Measurements from ENCODE around the gene MICAL3.
"Not testable (repeated sequence)": the region's sequence is repeated elsewhere in the genome, so short reads cannot be mapped to it uniquely, and the experiment has no call there.

The MICAL3 gene, protein sequence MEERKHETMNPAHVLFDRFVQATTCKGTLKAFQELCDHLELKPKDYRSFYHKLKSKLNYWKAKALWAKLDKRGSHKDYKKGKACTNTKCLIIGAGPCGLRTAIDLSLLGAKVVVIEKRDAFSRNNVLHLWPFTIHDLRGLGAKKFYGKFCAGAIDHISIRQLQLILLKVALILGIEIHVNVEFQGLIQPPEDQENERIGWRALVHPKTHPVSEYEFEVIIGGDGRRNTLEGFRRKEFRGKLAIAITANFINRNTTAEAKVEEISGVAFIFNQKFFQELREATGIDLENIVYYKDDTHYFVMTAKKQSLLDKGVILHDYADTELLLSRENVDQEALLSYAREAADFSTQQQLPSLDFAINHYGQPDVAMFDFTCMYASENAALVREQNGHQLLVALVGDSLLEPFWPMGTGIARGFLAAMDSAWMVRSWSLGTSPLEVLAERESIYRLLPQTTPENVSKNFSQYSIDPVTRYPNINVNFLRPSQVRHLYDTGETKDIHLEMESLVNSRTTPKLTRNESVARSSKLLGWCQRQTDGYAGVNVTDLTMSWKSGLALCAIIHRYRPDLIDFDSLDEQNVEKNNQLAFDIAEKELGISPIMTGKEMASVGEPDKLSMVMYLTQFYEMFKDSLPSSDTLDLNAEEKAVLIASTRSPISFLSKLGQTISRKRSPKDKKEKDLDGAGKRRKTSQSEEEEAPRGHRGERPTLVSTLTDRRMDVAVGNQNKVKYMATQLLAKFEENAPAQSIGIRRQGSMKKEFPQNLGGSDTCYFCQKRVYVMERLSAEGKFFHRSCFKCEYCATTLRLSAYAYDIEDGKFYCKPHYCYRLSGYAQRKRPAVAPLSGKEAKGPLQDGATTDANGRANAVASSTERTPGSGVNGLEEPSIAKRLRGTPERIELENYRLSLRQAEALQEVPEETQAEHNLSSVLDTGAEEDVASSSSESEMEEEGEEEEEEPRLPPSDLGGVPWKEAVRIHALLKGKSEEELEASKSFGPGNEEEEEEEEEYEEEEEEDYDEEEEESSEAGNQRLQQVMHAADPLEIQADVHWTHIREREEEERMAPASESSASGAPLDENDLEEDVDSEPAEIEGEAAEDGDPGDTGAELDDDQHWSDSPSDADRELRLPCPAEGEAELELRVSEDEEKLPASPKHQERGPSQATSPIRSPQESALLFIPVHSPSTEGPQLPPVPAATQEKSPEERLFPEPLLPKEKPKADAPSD (N-terminal part only)

DNA sequence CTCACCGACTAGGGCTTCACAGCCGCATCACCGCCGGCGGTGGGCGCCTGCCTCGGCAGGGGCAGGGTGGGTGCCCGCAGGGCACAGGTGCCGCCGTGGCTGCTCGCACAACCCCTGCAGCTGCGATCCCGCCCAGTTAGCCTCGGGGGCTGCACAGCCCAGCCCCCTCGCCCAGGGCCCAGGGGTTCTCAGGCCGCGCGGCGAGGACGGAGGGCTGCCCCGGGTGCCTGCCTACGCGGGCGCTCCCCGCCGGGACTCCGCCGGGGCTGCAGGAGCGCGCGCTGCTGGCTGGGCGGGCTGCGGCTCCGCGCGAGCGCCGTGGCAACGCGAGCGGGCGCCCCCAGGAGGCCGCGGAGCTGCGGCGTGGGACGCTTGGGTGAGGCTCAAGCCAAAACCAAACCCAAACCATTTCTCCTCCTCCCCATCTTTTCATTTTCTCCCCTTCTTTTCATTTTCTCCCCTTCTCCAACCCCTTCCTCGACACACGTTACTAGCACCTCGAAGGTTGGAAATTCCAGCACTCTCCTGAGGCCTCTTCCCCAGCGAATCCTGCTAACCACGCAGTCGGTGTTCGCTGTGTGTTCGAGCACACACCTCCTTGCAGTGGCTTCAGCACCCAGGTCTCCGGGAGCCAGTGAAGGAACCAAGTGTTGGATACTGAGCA is at the start of gene MICAL3:
Gene MICAL3 (minus strand): TSS at position 286 of the 664 bp plus-strand sequence. CDS start 117,749 bp downstream, outside the sequence.
- peak; percentile 29 to 56 for DNase-seq (ENCODE audit: low read depth in 1 of 2, low spot score in 1 of 2)

DNA sequence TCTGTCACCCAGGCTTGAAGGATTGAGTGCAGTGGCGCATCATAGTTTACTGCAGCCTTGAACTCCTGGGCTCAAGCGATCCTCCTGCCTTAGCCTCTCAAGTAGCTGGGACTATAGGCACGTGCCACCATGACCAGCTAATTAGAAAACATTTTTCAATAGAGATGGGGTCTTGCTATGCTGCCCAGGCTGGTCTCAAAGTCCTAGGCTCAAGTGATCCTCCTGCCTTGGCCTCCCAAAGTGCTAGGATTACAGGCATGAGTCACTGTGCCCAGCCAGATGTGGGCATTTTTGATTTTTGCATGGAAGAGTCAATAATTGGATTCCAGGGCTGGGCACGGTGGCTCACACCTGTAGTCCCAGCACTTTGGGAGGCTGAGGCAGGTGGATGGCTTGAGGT is 49.6 kb upstream of the MICAL3 start:
- DNase-seq (ENCODE audit: low read depth in 1 of 2, low spot score in 1 of 2) = not testable (repeated sequence)

- DNase-seq (ENCODE audit: low read depth in 1 of 2, low spot score in 1 of 2) = no peak
These were observed 49.1 kb upstream of the MICAL3 start for GRCh38 chr22:18073467-18073866.

GRCh38 chr22:18071968-18072310 is 47.6 kb upstream of the MICAL3 start:
- no peak for DNase-seq (ENCODE audit: low read depth in 1 of 2, low spot score in 1 of 2)

GRCh38 chr22:18071307-18071967 is 47.1 kb upstream of the MICAL3 start:
- not testable (repeated sequence) for DNase-seq (ENCODE audit: low read depth in 1 of 2, low spot score in 1 of 2)

DNA sequence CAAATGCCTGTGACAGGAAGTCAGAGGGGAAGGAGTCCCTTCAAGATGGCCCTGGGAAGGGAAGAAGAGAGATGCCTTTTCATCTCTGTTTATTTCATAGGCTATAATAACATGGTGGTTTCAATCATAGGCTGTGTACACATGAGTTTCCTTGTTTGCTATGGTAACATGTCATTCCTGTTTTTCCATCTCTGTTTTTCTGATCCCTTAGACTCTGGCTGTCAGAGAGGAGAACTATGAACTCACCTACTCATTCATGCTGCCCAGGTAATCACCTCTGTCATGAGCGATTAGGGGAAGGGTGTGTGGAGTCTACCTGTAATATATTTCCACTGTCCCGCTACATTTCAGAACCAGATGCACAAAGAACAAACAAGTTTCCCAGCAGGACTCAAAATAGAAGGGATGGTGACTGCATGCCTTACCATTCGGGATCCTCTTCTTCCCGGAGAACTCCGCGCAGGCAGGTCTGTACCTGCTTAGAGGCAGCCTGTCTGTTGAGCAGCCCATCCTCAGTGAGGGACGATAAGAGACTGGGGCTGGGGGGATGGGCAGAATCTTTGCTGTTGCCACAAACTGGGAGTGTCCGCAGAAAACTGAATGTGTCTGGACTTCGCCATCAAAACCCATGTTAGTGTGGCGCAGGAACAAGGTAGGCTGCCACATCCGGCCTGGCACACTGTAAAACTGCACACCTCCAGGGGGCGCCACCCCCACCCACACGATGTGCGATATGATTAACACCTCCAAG is 46.4 kb upstream of the MICAL3 start:
- no peak for DNase-seq (ENCODE audit: low read depth in 1 of 2, low spot score in 1 of 2)

DNA sequence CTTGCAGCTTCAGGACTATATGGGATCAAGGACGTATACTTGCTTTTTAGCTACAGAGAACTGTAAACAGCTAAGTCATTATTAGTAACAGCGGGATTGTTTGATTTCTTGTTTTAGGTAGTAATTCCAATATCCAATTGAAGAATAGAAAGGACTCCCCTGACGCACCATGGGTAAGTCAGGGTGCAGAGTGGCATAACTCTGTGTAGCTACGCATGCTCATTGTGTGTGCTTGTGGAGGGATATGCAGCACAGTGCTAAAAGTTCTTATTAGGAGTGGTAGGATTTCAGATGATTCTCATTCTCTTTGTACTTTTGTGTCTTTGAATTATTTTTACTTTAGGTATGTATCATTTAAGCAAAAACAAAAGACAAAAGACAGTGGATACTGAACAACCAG is 45.7 kb upstream of the MICAL3 start:
- no peak for DNase-seq (ENCODE audit: low read depth in 1 of 2, low spot score in 1 of 2)

- DNase-seq (ENCODE audit: low read depth in 1 of 2, low spot score in 1 of 2) = no peak
These were observed 44.7 kb upstream of the MICAL3 start for GRCh38 chr22:18069041-18069440.

GRCh38 chr22:18068381-18068988 is 44.1 kb upstream of the MICAL3 start:
- DNase-seq (ENCODE audit: low read depth in 1 of 2, low spot score in 1 of 2) = no peak

GRCh38 chr22:18067548-18068341 is 43.4 kb upstream of the MICAL3 start:
- DNase-seq (ENCODE audit: low read depth in 1 of 2, low spot score in 1 of 2) = no peak

- no peak for DNase-seq (ENCODE audit: low read depth in 1 of 2, low spot score in 1 of 2)
These were observed 42.8 kb upstream of the MICAL3 start for GRCh38 chr22:18067121-18067520.

DNA sequence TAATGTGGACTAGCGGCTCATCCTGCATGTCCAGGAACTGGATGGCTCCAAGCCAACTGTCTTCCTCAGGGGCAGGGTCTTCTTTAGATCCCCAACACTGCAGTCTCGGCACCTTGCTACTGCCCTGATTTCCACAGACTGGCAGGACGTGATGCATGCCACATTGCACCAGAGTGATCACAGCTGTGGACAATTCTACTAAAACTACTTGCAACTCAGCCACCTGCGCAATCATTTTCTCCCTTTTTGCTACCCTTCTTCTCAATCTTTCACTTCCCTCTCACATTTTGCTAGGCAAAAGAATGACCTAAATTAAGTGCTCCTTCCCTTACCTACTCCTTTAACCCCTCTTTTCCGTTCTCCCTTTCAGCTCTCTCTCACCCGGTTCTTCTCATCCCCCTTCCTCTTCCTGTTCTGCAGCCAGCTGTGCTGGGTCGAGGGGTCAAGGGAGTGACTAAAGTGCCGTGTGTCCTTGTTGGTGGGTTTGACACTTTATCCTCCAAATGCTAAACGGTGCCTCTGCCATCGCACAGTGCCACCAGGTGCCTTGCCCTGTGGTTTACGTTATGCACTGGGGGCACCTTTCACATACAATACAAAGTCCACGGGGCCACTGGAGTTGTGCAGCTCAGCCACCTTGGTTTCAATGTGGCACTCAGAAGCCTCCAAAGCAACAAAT is 42.0 kb upstream of the MICAL3 start:
- DNase-seq (ENCODE audit: low read depth in 1 of 2, low spot score in 1 of 2) = no peak

- no peak for DNase-seq (ENCODE audit: low read depth in 1 of 2, low spot score in 1 of 2)
These were observed 40.9 kb upstream of the MICAL3 start for GRCh38 chr22:18065256-18065655.

- DNase-seq (ENCODE audit: low read depth in 1 of 2, low spot score in 1 of 2) = no peak
These were observed 40.3 kb upstream of the MICAL3 start for GRCh38 chr22:18064636-18065035.

DNA sequence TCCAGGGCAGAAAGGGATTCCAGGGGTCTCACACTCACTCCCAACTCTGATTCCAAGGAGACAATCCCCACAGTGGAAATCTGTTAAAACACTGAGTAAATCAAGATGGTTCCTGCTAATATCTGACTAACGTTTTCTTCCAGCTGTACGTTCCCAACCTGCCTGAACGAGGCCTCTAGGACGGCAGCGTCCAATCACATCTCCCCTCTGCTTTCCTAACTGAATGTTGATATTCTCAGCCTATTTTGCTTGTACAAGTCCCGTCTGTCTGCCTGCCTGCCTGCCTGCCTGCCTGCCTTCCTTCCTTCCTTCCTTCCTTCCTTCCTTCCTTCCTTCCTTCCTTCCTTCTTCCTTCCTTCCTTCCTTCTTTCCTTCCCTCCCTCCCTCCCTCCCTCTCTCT is 39.4 kb upstream of the MICAL3 start:
- DNase-seq (ENCODE audit: low read depth in 1 of 2, low spot score in 1 of 2) = not testable (repeated sequence)

DNA sequence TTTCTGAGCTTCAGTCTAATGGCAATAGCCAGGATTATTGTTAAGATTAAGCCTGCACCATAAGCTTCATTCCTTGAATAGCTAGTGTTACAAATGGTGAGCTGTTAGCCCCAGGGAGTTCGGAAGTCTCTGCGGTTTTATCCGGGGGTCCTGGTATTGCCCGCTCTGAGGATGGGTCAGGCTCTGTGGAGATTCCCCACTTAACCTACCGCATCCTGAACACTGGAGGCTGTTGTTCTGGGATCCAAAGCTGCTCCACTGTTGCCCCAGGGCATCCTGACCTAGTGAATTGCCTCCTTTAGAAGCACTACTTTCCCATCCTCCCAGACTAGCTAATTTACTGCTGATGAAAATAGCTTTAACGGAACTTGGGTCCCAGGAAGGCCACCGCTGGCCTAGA is 38.9 kb upstream of the MICAL3 start:
- DNase-seq (ENCODE audit: low read depth in 1 of 2, low spot score in 1 of 2) = no peak

- no peak for DNase-seq (ENCODE audit: low read depth in 1 of 2, low spot score in 1 of 2)
These were observed 38.1 kb upstream of the MICAL3 start for GRCh38 chr22:18062421-18062820.
